GM12801 (cell line): ENCODE data around the gene ASIC2.

Experiments
- CTCF ChIP-seq: IDR thresholded peaks from one replicate; pipeline ENCODE4 v1.5.1; 2011; ENCODE audit warnings: control low read depth; ENCODE audit not compliant: insufficient read length; ENCODE audit errors: extremely low read depth

Gene ASIC2

DNA sequence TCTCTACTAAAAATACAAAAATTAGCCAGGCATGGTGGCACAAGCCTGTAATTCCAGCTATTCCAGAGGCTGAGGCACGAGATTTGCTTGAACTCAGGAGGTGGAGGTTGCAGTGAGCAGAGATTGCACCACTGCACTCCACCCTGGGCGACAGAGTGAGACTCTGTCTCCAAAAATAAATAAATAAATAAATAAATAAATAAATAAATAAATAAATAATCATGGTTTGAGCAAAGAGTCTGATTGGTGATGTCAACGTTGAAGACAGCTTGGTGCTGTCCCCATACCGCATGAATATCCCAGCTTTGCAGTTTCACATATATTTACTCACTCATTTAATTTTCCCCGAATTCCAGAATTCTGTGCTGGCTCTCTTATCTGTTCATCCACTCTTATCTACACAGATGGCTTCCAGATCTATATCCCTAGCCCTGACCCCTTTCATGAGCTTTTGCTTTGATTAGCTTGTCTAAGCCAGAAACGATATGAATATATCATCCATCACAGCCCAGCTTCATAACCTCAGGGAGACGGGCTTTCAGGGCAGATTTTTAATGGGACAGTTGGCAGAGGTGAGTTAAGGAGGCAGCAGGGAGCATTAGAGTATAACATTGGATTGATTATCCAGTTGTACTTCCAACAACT, 210.4 kb downstream of the ASIC2 start:
- no peak for TF ChIP-seq CTCF

DNA sequence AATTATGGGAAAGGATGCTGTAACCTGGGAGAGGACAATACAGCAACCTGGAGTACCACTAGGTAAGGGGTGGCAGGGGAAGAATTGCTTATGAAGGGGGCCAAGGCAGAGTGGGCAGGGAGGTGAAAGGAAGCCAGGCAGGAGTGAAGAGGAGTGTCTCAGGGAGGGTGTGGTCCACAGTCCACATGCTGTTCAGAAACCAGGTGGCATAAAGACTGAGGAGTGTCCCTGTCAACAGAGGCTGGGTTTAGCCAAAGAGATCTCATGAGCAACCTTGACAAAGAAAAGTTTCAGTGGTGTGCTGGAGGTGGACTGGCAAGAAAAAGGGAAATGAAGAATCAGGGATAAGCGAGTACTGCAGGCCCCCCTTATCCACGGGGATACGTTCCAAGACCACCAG, 213.0 kb downstream of the ASIC2 start:
- no peak for TF ChIP-seq CTCF

- TF ChIP-seq CTCF = no peak
Observed at GRCh38 chr17:33079201-33079600, 213.9 kb downstream of the ASIC2 start.

- TF ChIP-seq CTCF = no peak
Observed at GRCh38 chr17:33076979-33077378, 216.1 kb downstream of the ASIC2 start.

DNA sequence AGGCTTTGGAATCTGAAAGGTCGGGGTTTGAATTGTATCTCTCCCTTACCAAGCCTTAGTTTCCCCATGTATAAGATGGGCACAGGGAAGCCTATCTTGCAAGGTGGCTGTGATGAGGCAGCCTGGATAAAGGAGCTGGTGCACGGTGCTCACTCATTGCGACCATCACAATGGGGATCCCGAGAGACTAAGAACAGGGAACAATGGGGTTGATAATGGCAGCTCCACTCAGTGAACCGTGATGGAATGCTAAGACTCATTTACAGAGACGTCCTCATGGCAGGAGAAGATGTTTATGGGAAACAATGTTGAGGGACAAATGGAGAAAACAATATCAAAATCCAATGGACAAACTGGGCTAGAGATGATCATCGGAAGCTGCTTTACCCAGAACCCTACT, 219.7 kb downstream of the ASIC2 start:
- TF ChIP-seq CTCF = no peak

GRCh38 chr17:33072421-33073161, 220.5 kb downstream of the ASIC2 start:
- TF ChIP-seq CTCF = no peak

DNA sequence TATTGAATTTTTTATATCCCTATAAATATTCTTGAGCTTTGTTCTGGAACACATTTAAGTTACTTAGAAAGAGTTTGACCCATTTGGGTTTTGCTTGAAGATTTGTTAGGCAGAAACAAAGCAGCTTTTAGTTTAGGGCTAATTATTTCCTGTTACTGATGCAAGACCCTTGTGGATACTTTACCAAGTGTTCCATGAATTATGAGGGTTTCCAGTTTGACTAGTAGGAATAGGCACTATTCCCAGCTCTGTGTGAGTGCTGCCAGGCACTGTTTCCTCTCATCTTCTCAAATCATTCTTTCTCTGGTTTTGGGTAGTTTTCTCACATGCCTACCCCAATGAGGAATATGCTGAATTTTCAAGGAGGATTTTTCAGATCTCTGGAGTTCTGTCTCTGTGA, 221.4 kb downstream of the ASIC2 start:
- TF ChIP-seq CTCF = no peak
